ENCODE results near the gene PTGS1.

The PTGS1 gene

GRCh38 chr9:122420315-122420714, 49.5 kb downstream of the PTGS1 start:
- ChIA-PET POLR2A (no interaction called here), CTCF (no interaction called here)
- no peak for DNase-seq (ENCODE audit: extremely low spot score)
- no peak for TF ChIP-seq CTCF (IDR thresholded peaks at IDR 0.05; ENCODE audit: control extremely low read depth, extremely low read depth, low read depth, missing control alignments)

GRCh38 chr9:122425087-122425486, 54.3 kb downstream of the PTGS1 start:
- no peak for TF ChIP-seq CTCF (IDR thresholded peaks at IDR 0.05; ENCODE audit: control extremely low read depth, extremely low read depth, low read depth, missing control alignments)
- no peak for DNase-seq (ENCODE audit: extremely low spot score)
- CTCF ChIA-PET: no interaction called here
- POLR2A ChIA-PET: no interaction called here

- DNase-seq (ENCODE audit: extremely low spot score): no peak
- ChIA-PET CTCF (no interaction called here), POLR2A (no interaction called here)
- no peak for TF ChIP-seq CTCF (IDR thresholded peaks at IDR 0.05; ENCODE audit: control extremely low read depth, extremely low read depth, low read depth, missing control alignments)
These were observed 55.9 kb downstream of the PTGS1 start for GRCh38 chr9:122426723-122427122.

GRCh38 chr9:122442568-122442967, 71.7 kb downstream of the PTGS1 start:
- no peak for DNase-seq (ENCODE audit: extremely low spot score)
- TF ChIP-seq CTCF (IDR thresholded peaks at IDR 0.05; ENCODE audit: control extremely low read depth, extremely low read depth, low read depth, missing control alignments): no peak
- POLR2A ChIA-PET: no interaction called here
- CTCF ChIA-PET: interaction anchor here (0.9 to 1.0 kb wide), 2 partner anchors 11 to 22 kb away, joined by 4 to 5 read pairs; no protein-coding TSS in a partner anchor

GRCh38 chr9:122444041-122444733, 73.4 kb downstream of the PTGS1 start:
- DNase-seq (ENCODE audit: extremely low spot score): no peak
- TF ChIP-seq CTCF (IDR thresholded peaks at IDR 0.05; ENCODE audit: control extremely low read depth, extremely low read depth, low read depth, missing control alignments): no peak
- ChIA-PET CTCF (interaction anchor here (1.1 kb wide), 1 partner anchor 19 kb away, joined by 3 read pairs; no protein-coding TSS in a partner anchor), POLR2A (no interaction called here)

All from GM10248 (cell line).